ENCODE data around the gene ARHGAP18.

Gene ARHGAP18

GRCh38 chr6:129692467-129692866 is 17.5 kb downstream of the ARHGAP18 start:
- DNase-seq (ENCODE audit: low read depth, low spot score) = no peak

- DNase-seq (ENCODE audit: low read depth, low spot score) = no peak
Measured at GRCh38 chr6:129691709-129692108, 18.3 kb downstream of the ARHGAP18 start.

- DNase-seq (ENCODE audit: low read depth, low spot score) = no peak
Measured at GRCh38 chr6:129691043-129691640, 18.8 kb downstream of the ARHGAP18 start.

GRCh38 chr6:129686941-129687627 is 22.9 kb downstream of the ARHGAP18 start:
- DNase-seq (ENCODE audit: low read depth, low spot score) = no peak

- no peak for DNase-seq (ENCODE audit: low read depth, low spot score)
Measured at GRCh38 chr6:129685662-129686031, 24.3 kb downstream of the ARHGAP18 start.

GRCh38 chr6:129684903-129685661 is 24.9 kb downstream of the ARHGAP18 start:
- no peak for DNase-seq (ENCODE audit: low read depth, low spot score)

GRCh38 chr6:129684323-129684884 is 25.6 kb downstream of the ARHGAP18 start:
- DNase-seq (ENCODE audit: low read depth, low spot score) = no peak

- DNase-seq (ENCODE audit: low read depth, low spot score) = peak; percentile 88
Measured at GRCh38 chr6:129683601-129684322, 26.2 kb downstream of the ARHGAP18 start.

- no peak for DNase-seq (ENCODE audit: low read depth, low spot score)
Measured at GRCh38 chr6:129681913-129682205, 28.1 kb downstream of the ARHGAP18 start.

GRCh38 chr6:129680633-129681032 is 29.3 kb downstream of the ARHGAP18 start:
- no peak for DNase-seq (ENCODE audit: low read depth, low spot score)

- no peak for DNase-seq (ENCODE audit: low read depth, low spot score)
Measured at GRCh38 chr6:129679758-129680157, 30.2 kb downstream of the ARHGAP18 start.

GRCh38 chr6:129679275-129679674 is 30.7 kb downstream of the ARHGAP18 start:
- no peak for DNase-seq (ENCODE audit: low read depth, low spot score)

GRCh38 chr6:129678463-129678862 is 31.5 kb downstream of the ARHGAP18 start:
- no peak for DNase-seq (ENCODE audit: low read depth, low spot score)

GRCh38 chr6:129677620-129678325 is 32.2 kb downstream of the ARHGAP18 start:
- no peak for DNase-seq (ENCODE audit: low read depth, low spot score)

GRCh38 chr6:129675669-129676472 is 34.1 kb downstream of the ARHGAP18 start:
- DNase-seq (ENCODE audit: low read depth, low spot score) = no peak

- no peak for DNase-seq (ENCODE audit: low read depth, low spot score)
Measured at GRCh38 chr6:129673748-129674147, 36.2 kb downstream of the ARHGAP18 start.

GRCh38 chr6:129672881-129673631 is 36.9 kb downstream of the ARHGAP18 start:
- DNase-seq (ENCODE audit: low read depth, low spot score) = peak; percentile 31

GRCh38 chr6:129672341-129672682 is 37.7 kb downstream of the ARHGAP18 start:
- DNase-seq (ENCODE audit: low read depth, low spot score) = no peak

- DNase-seq (ENCODE audit: low read depth, low spot score) = no peak
Measured at GRCh38 chr6:129671442-129672340, 38.3 kb downstream of the ARHGAP18 start.
